Activated naive CD4-positive, alpha-beta T cell treated with anti-CD3 and anti-CD28 coated beads for 36 hours (primary cell): ENCODE measurements around the gene LRRK2. TPM values are rescaled to one million over a fixed set of nuclear protein-coding genes. Genes with fewer than 3 reads are reported as not detected.
A peak's percentile ranks its signal among the peaks of the same experiment; 100 is the strongest.

Experiments used
- CTCF ChIA-PET: fragments of 350-600 bp; sonication (Branson Sonifier 250); formaldehyde crosslinking; loops from one replicate; lab custom pipeline; 2021; ENCODE audit warnings: antibody characterized with exemption; lab: Charles Lee
- DNase-seq: peaks from one replicate; pipeline ENCODE4 v3.0.0-alpha.2; 2020
- H3K27ac Mint-ChIP-seq: one replicate; pipeline ENCODE4 v1.8.0; 2021; ENCODE audit warnings: mild to moderate bottlenecking, mixed read lengths
- H3K27me3 Mint-ChIP-seq: one replicate; pipeline ENCODE4 v1.8.0; 2021; ENCODE audit warnings: low read depth, mixed read lengths
- H3K36me3 Mint-ChIP-seq: one replicate; pipeline ENCODE4 v1.8.0; 2021; ENCODE audit warnings: low read depth, mixed read lengths
- H3K4me1 Mint-ChIP-seq: one replicate; pipeline ENCODE4 v1.8.0; 2021; ENCODE audit warnings: low read depth, mixed read lengths
- H3K4me3 Mint-ChIP-seq: one replicate; pipeline ENCODE4 v1.8.0; 2021; ENCODE audit warnings: mild to moderate bottlenecking, moderate library complexity, mixed read lengths
- H3K9me3 Mint-ChIP-seq: one replicate; pipeline ENCODE4 v1.8.0; 2021; ENCODE audit warnings: mixed read lengths
- intact Hi-C: fragments of 100-400 bp; cut with micrococcal nuclease; formaldehyde crosslinking; loops from one replicate; pipeline ENCODE4 v1.15.1; 2023
- total RNA-seq, 2 experiments: library from RNA; stranded (reverse); gene quantifications; one replicate each; pipeline ENCODE4 v1.2.3, GENCODE V29; 2021

The LRRK2 gene
- total RNA-seq: not detected

GRCh38 chr12:40224439-40225291 lies at the start of gene LRRK2:
Gene LRRK2 (plus strand): TSS chr12:40224997. CDS start chr12:40225132, 135 bp downstream.
- Mint-ChIP-seq H3K9me3 (no peaks in the 10 kb centered on the region), H3K4me1 (peaks cover 11% of the 10 kb centered on the region), H3K27ac (no peak within 1 kb of the TSS), H3K4me3 (no peak within 1 kb of the TSS), H3K36me3 (no peaks in the 10 kb centered on the region), H3K27me3 (peaks cover 46% of the 10 kb centered on the region)
- CTCF ChIA-PET: interaction anchor here (0.5 kb wide), 1 partner anchor 464 kb away, joined by 9 read pairs; no protein-coding TSS in a partner anchor
- peak; percentile 20 for DNase-seq
- intact Hi-C loops: no loop called here

GRCh38 chr12:40175045-40175444 lies 49.8 kb upstream of the LRRK2 start:
- CTCF ChIA-PET: no interaction called here
- intact Hi-C loops: no loop called here
- no peak for DNase-seq
- H3K4me1 Mint-ChIP-seq: no peaks in the 10 kb centered on the region
- no peaks in the 10 kb centered on the region for H3K9me3 Mint-ChIP-seq
- no peak overlapping the region for H3K4me3 Mint-ChIP-seq
- no peaks in the 10 kb centered on the region for H3K36me3 Mint-ChIP-seq
- peaks cover 8% of the 10 kb centered on the region for H3K27me3 Mint-ChIP-seq
- H3K27ac Mint-ChIP-seq: no peak overlapping the region

GRCh38 chr12:40175489-40175888 lies 49.3 kb upstream of the LRRK2 start:
- no peak overlapping the region for H3K27ac Mint-ChIP-seq
- CTCF ChIA-PET: no interaction called here
- no peaks in the 10 kb centered on the region for H3K4me1 Mint-ChIP-seq
- intact Hi-C loops: no loop called here
- no peak overlapping the region for H3K4me3 Mint-ChIP-seq
- H3K27me3 Mint-ChIP-seq: peaks cover 8% of the 10 kb centered on the region
- H3K9me3 Mint-ChIP-seq: no peaks in the 10 kb centered on the region
- no peak for DNase-seq
- H3K36me3 Mint-ChIP-seq: no peaks in the 10 kb centered on the region

- H3K4me1 Mint-ChIP-seq: peaks cover 5% of the 10 kb centered on the region
- H3K36me3 Mint-ChIP-seq: no peaks in the 10 kb centered on the region
- CTCF ChIA-PET: no interaction called here
- no peaks in the 10 kb centered on the region for H3K9me3 Mint-ChIP-seq
- H3K27ac Mint-ChIP-seq: no peak overlapping the region
- H3K4me3 Mint-ChIP-seq: no peak overlapping the region
- no peak for DNase-seq
- peaks cover under 1% of the 10 kb centered on the region for H3K27me3 Mint-ChIP-seq
- intact Hi-C loops: no loop called here
Observed at GRCh38 chr12:40178701-40179100, 46.1 kb upstream of the LRRK2 start.

- no peak for DNase-seq
- H3K4me3 Mint-ChIP-seq: no peak overlapping the region
- no peaks in the 10 kb centered on the region for H3K27me3 Mint-ChIP-seq
- no peaks in the 10 kb centered on the region for H3K36me3 Mint-ChIP-seq
- intact Hi-C loops: no loop called here
- no peak overlapping the region for H3K27ac Mint-ChIP-seq
- H3K9me3 Mint-ChIP-seq: no peaks in the 10 kb centered on the region
- CTCF ChIA-PET: no interaction called here
- H3K4me1 Mint-ChIP-seq: peaks cover 5% of the 10 kb centered on the region
Observed at GRCh38 chr12:40181490-40181889, 43.3 kb upstream of the LRRK2 start.

GRCh38 chr12:40183715-40184114 lies 41.1 kb upstream of the LRRK2 start:
- Mint-ChIP-seq H3K4me3 (no peak overlapping the region), H3K36me3 (no peaks in the 10 kb centered on the region), H3K9me3 (peaks cover 1% of the 10 kb centered on the region), H3K27ac (no peak overlapping the region), H3K27me3 (no peaks in the 10 kb centered on the region), H3K4me1 (peaks cover 5% of the 10 kb centered on the region)
- CTCF ChIA-PET: no interaction called here
- intact Hi-C loops: no loop called here
- DNase-seq: no peak

GRCh38 chr12:40184493-40185302 lies 40.1 kb upstream of the LRRK2 start:
- Mint-ChIP-seq H3K4me3 (no peak overlapping the region), H3K36me3 (no peaks in the 10 kb centered on the region), H3K27me3 (no peaks in the 10 kb centered on the region), H3K9me3 (peaks cover 1% of the 10 kb centered on the region), H3K4me1 (peaks cover 5% of the 10 kb centered on the region), H3K27ac (no peak overlapping the region)
- CTCF ChIA-PET: interaction anchor here (0.6 kb wide), 1 partner anchor 76 kb away, joined by 3 read pairs; no protein-coding TSS in a partner anchor
- intact Hi-C loops: no loop called here
- DNase-seq: no peak

GRCh38 chr12:40185303-40185693 lies 39.5 kb upstream of the LRRK2 start:
- CTCF ChIA-PET: interaction anchor here (0.6 kb wide), 1 partner anchor 77 kb away, joined by 3 read pairs; no protein-coding TSS in a partner anchor
- peaks cover 3% of the 10 kb centered on the region for H3K9me3 Mint-ChIP-seq
- no peak overlapping the region for H3K4me3 Mint-ChIP-seq
- no peaks in the 10 kb centered on the region for H3K36me3 Mint-ChIP-seq
- intact Hi-C loops: no loop called here
- H3K4me1 Mint-ChIP-seq: peaks cover 5% of the 10 kb centered on the region
- DNase-seq: no peak
- no peaks in the 10 kb centered on the region for H3K27me3 Mint-ChIP-seq
- no peak overlapping the region for H3K27ac Mint-ChIP-seq

GRCh38 chr12:40188558-40189320 lies 36.1 kb upstream of the LRRK2 start:
- CTCF ChIA-PET: no interaction called here
- Mint-ChIP-seq H3K4me3 (no peak overlapping the region), H3K9me3 (peaks cover 3% of the 10 kb centered on the region), H3K27me3 (no peaks in the 10 kb centered on the region), H3K36me3 (no peaks in the 10 kb centered on the region), H3K27ac (no peak overlapping the region), H3K4me1 (no peaks in the 10 kb centered on the region)
- DNase-seq: no peak
- intact Hi-C loops: no loop called here

GRCh38 chr12:40192704-40193255 lies 32.0 kb upstream of the LRRK2 start:
- H3K4me3 Mint-ChIP-seq: no peak overlapping the region
- H3K36me3 Mint-ChIP-seq: no peaks in the 10 kb centered on the region
- H3K9me3 Mint-ChIP-seq: peaks cover 3% of the 10 kb centered on the region
- peaks cover 3% of the 10 kb centered on the region for H3K27me3 Mint-ChIP-seq
- peak; percentile 9 for DNase-seq
- CTCF ChIA-PET: no interaction called here
- intact Hi-C loops: no loop called here
- no peaks in the 10 kb centered on the region for H3K4me1 Mint-ChIP-seq
- no peak overlapping the region for H3K27ac Mint-ChIP-seq

GRCh38 chr12:40194846-40195245 lies 30.0 kb upstream of the LRRK2 start:
- H3K4me1 Mint-ChIP-seq: no peaks in the 10 kb centered on the region
- CTCF ChIA-PET: no interaction called here
- H3K27ac Mint-ChIP-seq: no peak overlapping the region
- no peak for DNase-seq
- H3K36me3 Mint-ChIP-seq: no peaks in the 10 kb centered on the region
- no peak overlapping the region for H3K4me3 Mint-ChIP-seq
- H3K27me3 Mint-ChIP-seq: peaks cover 3% of the 10 kb centered on the region
- H3K9me3 Mint-ChIP-seq: peaks cover 2% of the 10 kb centered on the region
- intact Hi-C loops: no loop called here

- H3K9me3 Mint-ChIP-seq: no peaks in the 10 kb centered on the region
- no peaks in the 10 kb centered on the region for H3K36me3 Mint-ChIP-seq
- no peaks in the 10 kb centered on the region for H3K4me1 Mint-ChIP-seq
- DNase-seq: no peak
- no peak overlapping the region for H3K4me3 Mint-ChIP-seq
- CTCF ChIA-PET: no interaction called here
- H3K27ac Mint-ChIP-seq: no peak overlapping the region
- intact Hi-C loops: no loop called here
- peaks cover 3% of the 10 kb centered on the region for H3K27me3 Mint-ChIP-seq
Observed at GRCh38 chr12:40197590-40197989, 27.2 kb upstream of the LRRK2 start.
